Subcutaneous adipose tissue (tissue), 4 donors: ENCODE measurements around the gene FOXP1. TPM values are rescaled to one million over a fixed set of nuclear protein-coding genes. Genes with fewer than 3 reads are reported as not detected.

ENCODE experiments used
- total RNA-seq, 4 donors: library from RNA; depleted of rRNA; stranded (reverse); fragments of >200 nt; gene quantifications; one replicate each; pipeline ENCODE4 v1.1.0, GENCODE V29; 2016
- TF ChIP-seq, protein P1 (sequence below): fragments of 450-650 bp; IDR thresholded peaks from one replicate; pipeline ENCODE4 v1.5.1; 2016; ENCODE audit warnings: low read depth, mild to moderate bottlenecking, control low read depth, antibody characterized with exemption, moderate library complexity

The FOXP1 gene
- 10 to 100 TPM; 70.5 to 96.7 (median 88.0) TPM for total RNA-seq

DNA sequence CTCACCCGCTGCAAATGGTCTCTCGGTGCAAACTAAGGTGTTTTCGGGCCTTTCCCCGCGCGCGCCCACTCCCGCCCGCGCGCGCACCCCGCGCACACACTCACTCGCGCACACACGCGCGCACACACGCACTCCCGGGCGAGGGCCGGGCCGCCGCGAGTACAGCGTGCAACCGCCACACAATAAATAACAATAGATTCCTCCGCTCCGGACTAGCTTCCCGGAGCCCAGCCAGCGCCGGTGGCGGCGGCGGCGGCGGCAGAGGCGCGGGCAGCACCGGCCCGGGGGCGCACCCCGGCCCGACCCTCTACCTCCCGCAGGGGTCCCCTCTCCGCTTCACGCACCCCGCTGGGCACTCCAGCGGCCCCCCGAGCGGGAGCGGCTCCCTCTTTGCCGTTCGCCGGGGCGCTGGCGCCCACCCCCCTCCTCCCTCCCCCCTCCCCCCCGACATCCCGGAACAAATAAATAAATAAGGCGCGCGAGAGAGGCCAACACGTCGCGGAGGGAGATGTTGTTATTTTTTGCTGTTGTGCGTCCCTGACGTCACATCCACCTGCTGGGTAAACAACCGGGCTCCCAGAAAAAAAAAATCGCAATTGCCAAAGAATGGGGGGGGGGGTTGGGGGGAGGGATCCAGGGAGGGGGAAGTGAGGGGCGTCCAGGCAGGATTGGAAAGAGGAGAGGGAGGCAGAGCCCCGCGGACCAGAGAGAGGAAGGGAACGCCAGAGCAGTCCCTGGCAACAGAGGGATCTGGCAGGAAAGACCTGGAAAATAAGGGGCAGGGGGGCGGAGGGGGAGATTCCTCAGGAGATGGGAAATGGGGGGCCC, at the start of gene FOXP1:
Gene FOXP1, minus strand, starts transcription at position 163 of the 828 bp plus-strand sequence. CDS start 385,347 bp downstream, outside the sequence.
- TF ChIP-seq, protein P1, sequence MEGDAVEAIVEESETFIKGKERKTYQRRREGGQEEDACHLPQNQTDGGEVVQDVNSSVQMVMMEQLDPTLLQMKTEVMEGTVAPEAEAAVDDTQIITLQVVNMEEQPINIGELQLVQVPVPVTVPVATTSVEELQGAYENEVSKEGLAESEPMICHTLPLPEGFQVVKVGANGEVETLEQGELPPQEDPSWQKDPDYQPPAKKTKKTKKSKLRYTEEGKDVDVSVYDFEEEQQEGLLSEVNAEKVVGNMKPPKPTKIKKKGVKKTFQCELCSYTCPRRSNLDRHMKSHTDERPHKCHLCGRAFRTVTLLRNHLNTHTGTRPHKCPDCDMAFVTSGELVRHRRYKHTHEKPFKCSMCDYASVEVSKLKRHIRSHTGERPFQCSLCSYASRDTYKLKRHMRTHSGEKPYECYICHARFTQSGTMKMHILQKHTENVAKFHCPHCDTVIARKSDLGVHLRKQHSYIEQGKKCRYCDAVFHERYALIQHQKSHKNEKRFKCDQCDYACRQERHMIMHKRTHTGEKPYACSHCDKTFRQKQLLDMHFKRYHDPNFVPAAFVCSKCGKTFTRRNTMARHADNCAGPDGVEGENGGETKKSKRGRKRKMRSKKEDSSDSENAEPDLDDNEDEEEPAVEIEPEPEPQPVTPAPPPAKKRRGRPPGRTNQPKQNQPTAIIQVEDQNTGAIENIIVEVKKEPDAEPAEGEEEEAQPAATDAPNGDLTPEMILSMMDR = no peak

DNA sequence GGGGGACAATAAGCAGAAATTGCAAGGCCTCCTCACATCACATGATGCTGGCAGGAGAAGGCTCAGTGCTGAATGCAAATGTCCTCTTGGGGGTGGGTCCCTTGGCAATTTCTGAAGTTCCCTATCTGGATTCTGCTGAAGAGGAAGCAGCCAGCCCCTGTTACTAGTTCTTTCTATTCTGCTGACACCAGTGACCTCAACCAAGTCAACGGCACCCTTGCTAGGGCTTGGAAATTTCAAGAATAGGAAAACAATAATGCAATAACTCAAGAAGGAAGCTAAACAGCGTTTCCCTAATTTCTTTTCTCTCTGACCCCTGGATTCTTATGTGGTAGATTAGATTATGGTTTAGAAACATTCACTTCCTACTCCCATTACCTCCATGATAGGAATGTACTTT, 46.2 kb upstream of the FOXP1 start:
- TF ChIP-seq, protein P1 = no peak

DNA sequence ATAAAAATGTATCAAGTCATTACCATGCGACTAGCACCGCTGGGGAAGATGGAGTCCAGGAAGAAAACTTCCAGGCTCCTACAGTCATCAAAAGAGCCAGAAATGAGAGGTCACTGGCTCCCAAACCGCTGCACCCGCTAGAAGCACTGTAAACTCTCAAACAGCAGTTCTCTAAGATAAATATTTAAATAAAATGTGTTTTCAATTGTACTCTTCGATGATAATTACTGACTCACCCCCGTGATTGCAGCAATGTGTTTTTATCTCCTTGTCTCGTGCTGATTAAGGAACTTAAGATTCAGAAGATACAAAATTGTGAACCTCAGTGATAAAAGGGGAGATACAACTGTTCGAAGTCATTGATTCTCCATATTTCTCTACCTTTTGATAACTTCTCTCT, 45.8 kb upstream of the FOXP1 start:
- TF ChIP-seq, protein P1 = no peak

DNA sequence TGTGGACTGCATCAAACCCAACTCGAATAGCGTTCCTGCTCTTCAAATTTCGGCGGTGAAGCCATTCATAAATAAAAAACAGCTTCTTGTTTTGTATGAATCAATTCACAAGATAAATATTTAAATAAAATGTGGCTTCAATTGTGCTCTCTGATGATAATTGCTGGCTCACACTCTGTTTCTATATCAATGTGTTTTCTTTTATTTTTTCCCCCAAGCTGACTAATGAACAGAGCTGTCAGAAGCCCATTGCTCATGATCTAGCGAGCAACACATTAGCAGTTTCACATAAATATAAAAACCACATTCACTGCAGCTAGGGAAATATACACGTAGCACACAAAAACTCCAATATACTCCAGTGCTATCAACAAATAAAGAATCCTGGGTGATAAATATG, 45.0 kb upstream of the FOXP1 start:
- TF ChIP-seq, protein P1 = no peak

DNA sequence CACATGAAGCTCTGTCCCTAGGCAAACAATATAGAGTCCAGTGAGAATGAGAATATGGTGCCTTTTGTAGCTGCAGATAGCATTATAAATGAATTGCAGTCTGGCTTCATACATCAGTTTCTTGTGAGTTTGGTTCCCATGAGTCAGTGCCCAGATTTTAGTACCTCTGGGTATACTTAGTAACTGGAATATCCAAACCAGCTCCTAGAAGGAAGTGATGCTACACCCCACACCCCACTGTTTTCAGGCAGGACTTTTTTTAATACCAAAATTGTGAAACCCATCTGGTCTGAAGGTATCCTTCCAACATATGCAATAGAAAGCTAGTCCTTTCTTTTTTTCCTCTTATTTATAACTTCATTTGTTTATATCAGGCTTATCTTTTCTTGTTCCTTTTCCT, 42.1 kb upstream of the FOXP1 start:
- TF ChIP-seq, protein P1 = no peak

DNA sequence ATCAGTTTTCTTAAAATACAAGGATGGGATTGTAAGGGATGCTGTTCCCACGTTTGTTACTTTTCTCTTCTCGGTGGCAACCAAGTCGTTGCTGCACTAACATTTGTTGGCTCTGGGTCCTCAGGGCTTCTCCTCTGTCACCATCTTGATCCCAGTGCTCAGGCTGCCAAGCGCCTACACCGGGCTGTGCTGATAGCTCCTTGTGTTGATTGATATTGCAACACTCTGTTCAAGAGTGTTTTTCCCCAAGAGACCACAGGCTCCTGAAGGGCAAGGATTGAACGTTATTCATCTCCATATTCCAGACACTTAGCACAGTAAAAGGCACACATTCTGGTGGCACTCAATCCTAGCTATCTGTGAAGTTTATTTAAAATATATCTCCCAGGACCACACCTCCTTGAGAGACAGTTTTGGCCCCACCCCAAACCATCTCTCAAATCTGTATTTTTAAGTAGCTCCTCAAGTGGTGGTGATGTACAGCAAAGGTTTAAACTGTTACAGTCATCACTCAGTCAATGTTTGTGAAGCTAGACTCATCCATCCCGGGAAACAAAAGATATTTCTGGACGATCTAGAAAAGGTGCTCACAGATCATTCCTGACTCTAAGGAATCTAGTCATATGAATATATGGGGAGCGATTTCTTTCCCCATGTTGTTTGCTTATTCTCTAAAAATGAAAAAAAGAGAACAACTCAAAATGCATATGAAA, 38.5 kb upstream of the FOXP1 start:
- TF ChIP-seq, protein P1 = no peak

DNA sequence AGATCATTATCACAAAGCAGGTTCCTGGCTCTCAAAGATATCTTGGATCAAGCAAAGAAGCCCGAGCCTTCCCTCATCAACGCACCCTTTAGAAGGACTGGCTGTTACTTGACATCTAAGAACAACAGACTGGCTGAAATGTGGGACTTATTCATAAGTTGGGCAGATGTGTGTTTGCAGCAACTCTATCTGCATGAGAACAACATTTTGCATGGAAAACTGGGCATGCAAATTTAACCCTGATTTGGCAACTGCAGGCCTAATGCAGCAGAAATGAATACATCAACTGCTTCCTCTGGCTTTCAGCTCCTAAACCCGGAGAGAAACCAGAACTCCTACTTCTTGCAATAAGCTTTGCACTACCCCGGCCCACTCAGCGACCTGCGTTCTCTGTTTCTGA, 35.0 kb upstream of the FOXP1 start:
- TF ChIP-seq, protein P1 = no peak
